Measurements from ENCODE around the gene RSPH9. TPM values are rescaled to one million over a fixed set of nuclear protein-coding genes. Genes with fewer than 3 reads are reported as not detected.
A peak's percentile ranks its signal among the peaks of the same experiment; 100 is the strongest.

Gene RSPH9
- total and polyA plus RNA-seq, 8 donors = 0.32 to 5.6 (median 3.3) TPM

GRCh38 chr6:43687437-43688347, 42.9 kb downstream of the RSPH9 start, which contains the start of gene MRPS18A:
MRPS18A (minus strand) TSS chr6:43687791; CDS start chr6:43687779, 12 bp downstream.
- intact Hi-C loops (cut with DNase I) = no loop called here
- no peak for TF ChIP-seq CTCF (IDR thresholded peaks at IDR 0.05)
- DNase-seq = peak in 3 of 4 donors; percentile 80 to 96 (median 88)

GRCh38 chr6:43689421-43689820, 44.6 kb downstream of the RSPH9 start:
- ATAC-seq = no peak
- TF ChIP-seq CTCF (IDR thresholded peaks at IDR 0.05) = no peak

More at GRCh38 chr6:43687437-43688347, 42.9 kb downstream of the RSPH9 start, which contains the start of gene MRPS18A:
- no peaks in the 10 kb centered on the region for H3K36me3 ChIP-seq
- peak within 1 kb of the TSS; percentile 65 to 72 for H3K27ac ChIP-seq
- peak within 1 kb of the TSS; percentile 52 to 68 for H3K4me3 ChIP-seq
- H3K4me1 ChIP-seq = peaks cover 13 to 28% of the 10 kb centered on the region in 2 donors
- H3K9me3 ChIP-seq = no peaks in the 10 kb centered on the region
- H3K27me3 ChIP-seq = no peaks in the 10 kb centered on the region
- peak; percentile 98 for ATAC-seq

GRCh38 chr6:43695215-43695966, 50.6 kb downstream of the RSPH9 start:
- ATAC-seq = peak; percentile 92
- H3K27me3 ChIP-seq = no peaks in the 10 kb centered on the region
- H3K36me3 ChIP-seq = no peaks in the 10 kb centered on the region
- peaks cover 11 to 27% of the 10 kb centered on the region in 2 donors for H3K4me1 ChIP-seq
- intact Hi-C loops (cut with DNase I) = no loop called here
- peak in 1 of 4 donors; percentile 84 for DNase-seq
- H3K27ac ChIP-seq = peak overlapping the region; percentile 28 to 71
- H3K4me3 ChIP-seq = no peak overlapping the region
- no peak for TF ChIP-seq CTCF (IDR thresholded peaks at IDR 0.05)
- no peaks in the 10 kb centered on the region for H3K9me3 ChIP-seq

More at GRCh38 chr6:43689421-43689820, 44.6 kb downstream of the RSPH9 start:
- Histone ChIP-seq H3K4me3 (no peak overlapping the region), H3K9me3 (no peaks in the 10 kb centered on the region), H3K4me1 (peaks cover 5 to 14% of the 10 kb centered on the region in 2 donors), H3K27ac (no peak overlapping the region), H3K36me3 (no peaks in the 10 kb centered on the region), H3K27me3 (no peaks in the 10 kb centered on the region)
- intact Hi-C loops (cut with DNase I) = no loop called here
- no peak for DNase-seq

- TF ChIP-seq CTCF (IDR thresholded peaks at IDR 0.05) = no peak
- peaks cover 11 to 27% of the 10 kb centered on the region in 2 donors for H3K4me1 ChIP-seq
- no peaks in the 10 kb centered on the region for H3K9me3 ChIP-seq
- no peak overlapping the region for H3K4me3 ChIP-seq
- H3K27me3 ChIP-seq = no peaks in the 10 kb centered on the region
- peak overlapping the region in 1 of 2 donors; percentile 8 for H3K27ac ChIP-seq
- ATAC-seq (no peak), DNase-seq (no peak)
- H3K36me3 ChIP-seq = no peaks in the 10 kb centered on the region
- intact Hi-C loops (cut with DNase I) = no loop called here
Observed at GRCh38 chr6:43695967-43696291, 51.1 kb downstream of the RSPH9 start.

- no peak for TF ChIP-seq CTCF (IDR thresholded peaks at IDR 0.05)
- H3K4me1 ChIP-seq = peaks cover 18 to 39% of the 10 kb centered on the region in 2 donors
Observed at GRCh38 chr6:43697421-43697820, 52.6 kb downstream of the RSPH9 start.

More at GRCh38 chr6:43697421-43697820, 52.6 kb downstream of the RSPH9 start:
- no peaks in the 10 kb centered on the region for H3K27me3 ChIP-seq
- H3K27ac ChIP-seq = no peak overlapping the region
- H3K4me3 ChIP-seq = no peak overlapping the region
- no peak for DNase-seq
- H3K36me3 ChIP-seq = no peaks in the 10 kb centered on the region
- H3K9me3 ChIP-seq = no peaks in the 10 kb centered on the region
- intact Hi-C loops (cut with DNase I) = no loop called here
- no peak for ATAC-seq
